ENCODE results near the gene JMJD1C.

DNA sequence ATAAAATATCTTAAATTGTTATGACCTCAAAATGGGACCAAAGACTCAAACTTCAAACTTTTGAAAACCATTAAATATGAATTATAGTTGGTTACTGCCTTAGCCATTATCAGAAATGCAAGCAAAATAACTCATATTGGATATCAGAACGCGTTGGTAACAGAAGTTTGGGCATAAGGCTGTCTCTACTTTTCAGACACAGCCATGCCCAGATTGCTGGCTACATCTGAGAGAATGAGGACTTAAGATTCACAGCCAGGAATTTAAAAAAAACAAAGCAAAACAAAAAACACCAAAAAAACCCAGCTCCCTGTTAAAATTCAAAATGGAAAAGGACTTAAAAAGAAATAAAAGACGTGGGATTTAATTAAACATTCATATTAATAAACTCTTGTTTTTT, 161.6 kb downstream of the JMJD1C start:
- TF ChIP-seq, protein P1, sequence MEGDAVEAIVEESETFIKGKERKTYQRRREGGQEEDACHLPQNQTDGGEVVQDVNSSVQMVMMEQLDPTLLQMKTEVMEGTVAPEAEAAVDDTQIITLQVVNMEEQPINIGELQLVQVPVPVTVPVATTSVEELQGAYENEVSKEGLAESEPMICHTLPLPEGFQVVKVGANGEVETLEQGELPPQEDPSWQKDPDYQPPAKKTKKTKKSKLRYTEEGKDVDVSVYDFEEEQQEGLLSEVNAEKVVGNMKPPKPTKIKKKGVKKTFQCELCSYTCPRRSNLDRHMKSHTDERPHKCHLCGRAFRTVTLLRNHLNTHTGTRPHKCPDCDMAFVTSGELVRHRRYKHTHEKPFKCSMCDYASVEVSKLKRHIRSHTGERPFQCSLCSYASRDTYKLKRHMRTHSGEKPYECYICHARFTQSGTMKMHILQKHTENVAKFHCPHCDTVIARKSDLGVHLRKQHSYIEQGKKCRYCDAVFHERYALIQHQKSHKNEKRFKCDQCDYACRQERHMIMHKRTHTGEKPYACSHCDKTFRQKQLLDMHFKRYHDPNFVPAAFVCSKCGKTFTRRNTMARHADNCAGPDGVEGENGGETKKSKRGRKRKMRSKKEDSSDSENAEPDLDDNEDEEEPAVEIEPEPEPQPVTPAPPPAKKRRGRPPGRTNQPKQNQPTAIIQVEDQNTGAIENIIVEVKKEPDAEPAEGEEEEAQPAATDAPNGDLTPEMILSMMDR (IDR thresholded peaks at IDR 0.05), result no peak
- TF ChIP-seq TEAD4 (CRISPR knock-in tag; IDR thresholded peaks at IDR 0.05), result no peak
